ENCODE measurements around the gene ANKRD40CL.
"Not testable (repeated sequence)": the region's sequence is repeated elsewhere in the genome, so short reads cannot be mapped to it uniquely, and the experiment has no call there.

Gene ANKRD40CL

DNA sequence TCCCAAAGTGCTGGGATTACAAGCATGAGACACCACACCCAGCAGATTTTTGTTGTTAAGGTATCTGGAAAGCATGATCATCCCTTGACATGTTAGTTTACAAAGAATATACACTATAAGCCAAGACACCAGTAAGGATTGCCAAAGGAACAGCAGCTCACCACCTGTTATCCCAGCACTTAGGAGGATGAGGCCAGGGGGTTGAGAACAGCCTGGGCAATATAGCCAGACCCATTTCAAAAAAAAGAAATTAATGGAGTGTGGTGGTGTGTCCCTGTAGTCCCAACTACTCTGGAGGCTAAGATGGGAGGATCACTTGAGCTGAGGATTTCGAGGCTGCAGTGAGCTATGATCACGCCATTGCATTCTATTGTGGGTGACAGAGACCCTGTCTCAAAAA, 5.1 kb downstream of the ANKRD40CL start:
- no peak for DNase-seq (ENCODE audit: low spot score)

DNA sequence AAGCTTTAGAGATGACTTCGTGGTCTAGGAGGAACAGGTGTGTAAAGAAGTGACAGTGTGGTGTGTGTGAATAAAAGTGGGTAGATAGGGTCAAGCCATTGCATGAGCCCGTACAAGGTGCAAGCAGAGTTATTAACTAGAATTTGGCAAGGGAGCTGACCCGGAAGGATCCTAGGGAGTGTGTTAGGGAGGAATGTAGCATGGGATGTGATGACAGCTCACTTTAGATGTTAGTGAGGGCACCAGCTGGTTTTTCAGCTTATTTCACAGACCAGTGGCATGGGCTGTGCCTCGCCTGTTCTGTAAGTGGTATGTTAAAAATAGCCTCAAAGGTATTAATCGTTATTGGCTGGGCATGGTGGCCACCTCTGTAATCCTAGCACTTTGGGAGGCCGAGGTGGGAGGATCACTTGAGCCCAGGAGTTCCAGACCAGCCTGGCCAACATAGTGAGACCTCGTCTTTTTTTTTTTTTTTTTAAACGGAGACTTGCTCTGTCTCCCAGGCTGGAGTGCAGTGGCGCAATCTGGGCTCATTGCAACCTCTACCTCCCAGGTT, 8.3 kb downstream of the ANKRD40CL start:
- DNase-seq (ENCODE audit: low spot score): no peak

DNA sequence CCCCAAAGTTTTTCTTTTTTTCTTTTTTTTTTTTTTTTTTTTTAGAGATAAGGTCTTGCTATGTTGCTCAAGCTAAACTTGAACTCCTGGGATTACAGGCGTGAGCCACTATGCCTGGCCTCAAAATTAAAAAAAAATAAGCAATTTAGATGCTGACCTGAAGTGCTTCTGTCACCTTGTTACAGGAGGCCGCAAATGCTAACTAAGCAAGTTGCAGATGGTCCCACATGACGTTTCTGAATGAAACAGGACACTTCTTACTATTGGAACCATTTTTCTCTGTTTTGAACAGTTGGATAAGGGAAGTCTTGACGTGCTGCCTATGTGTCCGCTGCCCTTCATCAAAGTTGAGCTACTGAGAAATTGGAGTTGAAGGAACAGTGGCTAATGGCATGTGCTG, 8.8 kb downstream of the ANKRD40CL start:
- DNase-seq (ENCODE audit: low spot score): no peak

DNA sequence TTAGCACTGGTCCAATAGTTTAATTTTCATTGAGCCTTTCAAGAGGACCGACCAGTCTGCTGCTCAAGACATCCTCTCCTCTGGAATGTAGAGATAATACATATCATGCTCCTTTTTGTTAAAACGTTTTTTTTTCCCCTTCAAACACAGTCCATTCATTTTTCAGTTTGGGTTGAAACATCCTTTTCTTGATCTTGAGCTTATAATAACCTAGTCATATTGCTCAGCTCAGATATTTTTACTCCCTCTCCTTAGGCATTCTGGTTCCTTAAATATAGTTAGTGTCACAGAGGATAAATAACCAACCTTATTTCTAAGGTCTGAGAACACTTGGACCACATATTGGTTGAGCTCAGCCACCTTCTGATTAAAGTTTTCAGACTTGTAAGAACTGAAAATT, 12.8 kb downstream of the ANKRD40CL start:
- no peak for DNase-seq (ENCODE audit: low spot score)

DNA sequence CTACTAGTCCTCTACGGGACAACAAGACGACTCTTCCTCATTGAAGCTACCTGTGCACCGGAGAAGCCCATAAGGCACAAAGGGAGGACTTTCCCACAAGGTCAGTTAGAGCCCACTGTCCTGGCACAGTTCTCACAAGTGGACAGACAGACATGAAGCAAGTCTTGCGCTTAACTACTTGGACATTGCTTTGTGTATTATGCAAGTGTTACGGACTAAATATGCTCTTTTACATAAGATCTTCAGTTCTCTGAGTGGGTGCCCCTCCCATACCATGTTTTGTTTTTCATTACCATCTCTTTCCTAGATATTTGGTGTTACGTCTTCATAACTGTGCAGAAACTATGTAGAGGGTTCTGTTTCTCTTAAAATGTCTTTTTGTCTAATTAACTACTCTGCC, 18.1 kb downstream of the ANKRD40CL start:
- DNase-seq (ENCODE audit: low spot score): no peak

DNA sequence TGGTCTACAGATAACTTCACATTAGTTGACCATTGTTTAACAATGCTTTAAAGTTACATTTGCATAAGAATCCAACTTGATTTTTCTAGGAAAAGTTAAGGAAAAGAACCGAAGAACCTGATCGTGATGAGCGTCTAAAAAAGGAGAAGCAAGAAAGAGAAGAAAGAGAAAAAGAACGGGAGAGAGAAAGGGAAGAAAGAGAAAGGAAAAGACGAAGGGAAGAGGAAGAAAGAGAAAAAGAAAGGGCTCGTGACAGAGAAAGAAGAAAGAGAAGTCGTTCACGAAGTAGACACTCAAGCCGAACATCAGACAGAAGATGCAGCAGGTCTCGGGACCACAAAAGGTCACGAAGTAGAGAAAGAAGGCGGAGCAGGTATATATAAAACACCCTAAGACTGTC, 21.7 kb downstream of the ANKRD40CL start:
- DNase-seq (ENCODE audit: low spot score): no peak

DNA sequence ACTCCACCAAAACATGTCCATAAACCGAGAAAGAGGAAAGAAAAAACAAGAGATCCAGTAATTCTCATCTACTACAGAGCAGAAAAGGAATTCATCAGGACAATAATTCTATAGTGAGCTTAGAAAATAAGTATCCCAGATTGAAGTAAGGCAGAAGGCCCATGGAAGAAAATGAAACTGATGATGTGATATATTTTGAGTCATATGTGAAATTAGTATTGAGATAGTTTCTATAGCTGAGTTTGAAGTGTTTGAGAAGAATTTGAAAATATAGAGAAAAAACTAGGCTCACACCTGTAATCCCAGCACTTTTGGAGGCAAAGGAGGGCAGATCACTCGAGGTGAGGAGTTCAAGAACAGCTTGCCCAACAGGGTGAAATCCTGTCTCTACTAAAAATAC, 28.2 kb downstream of the ANKRD40CL start:
- DNase-seq (ENCODE audit: low spot score): no peak

DNA sequence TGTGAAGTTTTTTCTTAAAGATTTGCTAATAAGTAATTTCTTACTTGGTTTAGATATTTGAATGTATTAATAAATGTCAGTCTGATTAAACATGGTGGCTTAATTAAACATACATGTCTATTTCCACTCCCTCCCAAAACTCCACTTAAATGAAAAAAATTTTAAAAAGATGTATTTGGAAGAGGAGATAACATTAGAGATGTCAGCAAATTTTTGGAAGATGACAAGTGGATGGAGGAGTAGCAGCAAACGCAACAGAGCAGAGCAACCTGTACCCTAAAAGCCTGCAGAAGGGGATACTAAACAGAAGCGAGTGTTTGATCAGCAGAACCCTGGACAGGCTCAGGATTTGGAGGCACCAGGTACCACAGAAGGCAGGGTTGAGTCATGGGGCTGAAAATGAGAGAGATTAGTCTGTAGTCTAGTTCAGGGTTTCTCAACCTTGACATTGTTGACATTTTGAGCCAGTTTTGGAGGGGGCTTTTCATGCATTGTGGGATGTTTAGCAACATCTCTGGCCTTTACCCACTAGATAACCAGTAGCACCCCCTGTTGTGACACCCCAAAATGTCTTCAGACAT, 30.1 kb downstream of the ANKRD40CL start:
- DNase-seq (ENCODE audit: low spot score): no peak

DNA sequence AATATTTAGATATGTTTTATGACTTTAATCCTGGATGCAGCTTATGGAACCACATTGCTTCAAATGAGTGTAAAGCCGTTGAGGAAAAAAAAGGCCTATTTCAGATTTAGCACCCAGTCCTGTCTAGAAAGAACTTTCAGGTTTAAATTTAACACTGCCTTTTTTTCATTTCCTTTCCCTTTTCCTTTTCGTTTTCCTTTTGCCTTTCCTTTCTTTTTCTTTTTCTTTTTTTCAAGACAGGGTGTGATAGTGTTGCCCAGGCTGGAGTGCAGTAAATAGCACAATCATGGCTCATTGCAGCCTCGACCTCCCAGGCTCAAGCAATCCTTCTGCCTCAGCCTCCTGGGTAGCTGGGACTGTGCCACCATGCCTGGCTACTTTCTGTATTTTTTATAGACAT, 32.0 kb downstream of the ANKRD40CL start:
- no peak for DNase-seq (ENCODE audit: low spot score)

DNA sequence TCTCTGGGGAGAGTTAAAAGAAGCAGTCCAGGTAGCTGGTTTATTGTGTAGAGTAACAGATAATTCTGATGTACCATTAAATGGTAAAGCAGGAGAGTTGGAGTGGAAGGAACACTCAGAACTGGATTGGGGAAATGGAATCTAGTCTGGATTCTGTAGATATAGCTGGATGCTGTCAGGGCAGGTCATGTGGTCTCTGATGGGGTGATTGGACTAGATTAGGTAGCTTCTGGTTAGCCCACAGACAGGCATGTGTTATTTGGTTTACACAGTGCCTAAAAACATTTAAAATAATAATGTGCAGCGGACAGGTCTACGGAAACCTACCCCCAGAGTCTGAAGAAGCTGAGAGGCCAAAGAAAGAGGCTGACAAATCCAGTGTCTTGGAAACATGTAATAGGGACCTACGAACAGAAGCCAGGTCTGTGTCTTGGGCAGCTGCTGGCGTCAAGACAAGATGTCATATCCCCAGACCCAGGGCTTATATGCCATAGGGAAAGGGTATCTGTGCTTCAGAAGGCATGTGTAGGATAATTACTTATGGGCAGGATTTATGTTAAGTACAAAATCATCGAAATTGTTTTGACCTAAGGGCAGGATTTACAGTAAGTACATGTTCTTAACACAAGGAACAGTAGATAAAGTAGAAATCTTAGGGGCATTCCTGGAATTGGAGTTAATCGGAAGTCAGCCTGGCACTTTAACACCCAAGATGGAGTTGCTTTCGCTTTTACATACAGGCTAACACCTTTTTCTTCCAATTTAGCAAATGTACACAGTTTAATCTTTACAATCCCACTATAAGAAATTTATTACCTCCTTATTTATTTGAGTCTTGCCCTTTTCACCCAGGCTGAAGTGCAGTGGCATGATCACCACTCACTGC, 35.5 kb downstream of the ANKRD40CL start:
- no peak for DNase-seq (ENCODE audit: low spot score)

DNA sequence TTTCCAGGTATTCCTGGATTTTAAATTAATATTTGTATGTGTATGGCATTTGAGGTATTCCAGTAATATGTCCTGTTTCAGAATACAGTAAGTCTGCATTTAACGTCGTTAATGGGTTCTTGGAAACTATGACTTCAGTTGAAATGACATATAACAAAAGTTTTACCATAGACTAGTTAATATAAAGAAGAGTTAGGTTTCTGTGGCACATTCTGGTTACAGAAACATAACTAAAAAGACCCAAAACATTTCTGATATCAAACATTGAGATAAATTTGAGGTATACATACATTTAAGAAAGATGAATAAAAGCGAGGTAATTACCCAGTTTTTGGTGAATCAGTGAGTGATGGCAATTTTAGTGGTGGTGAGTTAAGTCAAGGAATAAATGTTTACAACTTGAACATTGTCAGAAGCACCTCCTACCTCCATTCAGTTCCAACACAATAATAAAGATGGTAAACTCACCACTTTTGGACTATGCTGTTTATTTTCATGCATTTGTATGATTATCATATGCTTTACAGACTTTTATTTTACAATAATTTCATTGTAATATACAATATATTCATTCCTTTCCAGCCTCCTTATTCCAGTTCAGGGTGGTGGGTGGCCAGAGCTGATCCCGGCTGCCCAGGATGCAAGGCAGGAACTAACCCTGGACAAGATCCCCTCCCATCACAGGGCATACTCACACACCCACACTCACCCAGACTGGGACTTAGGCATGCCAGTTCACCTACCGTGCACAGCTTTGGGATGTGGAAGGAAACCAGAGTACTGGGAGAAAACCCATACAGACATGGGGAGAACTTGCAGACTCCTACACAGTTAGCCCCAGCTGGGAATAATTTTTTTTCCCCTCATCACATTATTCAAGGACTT, 38.2 kb downstream of the ANKRD40CL start:
- DNase-seq (ENCODE audit: low spot score): no peak

DNA sequence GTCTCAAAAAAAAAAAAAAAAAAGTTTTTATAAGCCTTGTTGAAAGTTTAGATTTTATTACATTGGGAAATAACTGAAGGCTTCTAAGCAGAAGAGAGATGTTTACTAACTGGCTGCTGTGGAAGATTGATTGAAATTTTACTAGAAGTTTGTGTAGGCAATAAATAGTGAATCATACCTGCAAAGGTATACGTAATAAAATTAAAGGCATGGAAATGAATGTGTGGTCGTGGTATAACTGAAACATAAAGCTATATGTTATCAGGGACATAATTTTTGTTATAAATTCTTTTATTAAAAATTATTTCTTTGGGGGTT, 39.2 kb downstream of the ANKRD40CL start:
- no peak for DNase-seq (ENCODE audit: low spot score)

DNA sequence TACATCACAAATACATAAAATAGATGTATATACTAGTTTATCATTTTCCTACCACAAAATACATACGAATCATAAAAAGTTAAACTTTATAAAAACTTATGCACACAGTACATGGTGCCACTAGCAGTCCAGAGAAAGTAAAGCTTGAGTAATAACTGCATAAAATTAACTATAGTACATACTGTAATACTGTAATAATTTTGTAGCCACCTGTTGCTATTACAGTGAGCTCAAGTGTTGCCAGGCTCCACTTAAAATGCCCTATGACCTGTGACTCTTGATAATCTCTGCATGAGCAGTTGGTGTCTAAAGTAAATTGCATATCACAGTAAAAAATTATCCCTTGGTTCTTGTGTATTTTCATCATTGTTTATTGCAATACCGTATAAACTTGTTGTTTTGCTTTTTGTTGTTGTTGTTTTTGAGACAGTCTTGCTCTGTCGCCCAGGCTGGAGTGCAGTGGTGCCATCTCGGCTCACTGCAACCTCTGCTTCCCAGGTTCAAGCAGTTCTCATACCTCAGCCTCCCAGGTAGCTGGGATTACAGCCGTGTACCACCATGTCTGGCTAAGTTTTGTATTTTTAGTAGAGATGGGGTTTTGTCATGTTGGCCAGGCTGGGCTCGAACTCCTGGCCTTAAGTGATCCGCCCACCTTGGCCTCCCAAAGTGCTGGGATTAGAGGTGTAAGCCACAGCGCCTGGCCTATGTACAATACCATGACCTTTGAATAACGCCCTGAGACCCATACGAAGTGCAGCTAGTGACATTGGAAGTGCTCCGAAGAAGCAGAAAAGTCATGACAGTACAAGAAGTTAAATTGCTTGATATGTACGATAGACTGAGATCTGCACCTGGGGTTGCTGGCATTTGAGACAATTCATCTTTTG, 41.3 kb downstream of the ANKRD40CL start:
- DNase-seq (ENCODE audit: low spot score): no peak

DNA sequence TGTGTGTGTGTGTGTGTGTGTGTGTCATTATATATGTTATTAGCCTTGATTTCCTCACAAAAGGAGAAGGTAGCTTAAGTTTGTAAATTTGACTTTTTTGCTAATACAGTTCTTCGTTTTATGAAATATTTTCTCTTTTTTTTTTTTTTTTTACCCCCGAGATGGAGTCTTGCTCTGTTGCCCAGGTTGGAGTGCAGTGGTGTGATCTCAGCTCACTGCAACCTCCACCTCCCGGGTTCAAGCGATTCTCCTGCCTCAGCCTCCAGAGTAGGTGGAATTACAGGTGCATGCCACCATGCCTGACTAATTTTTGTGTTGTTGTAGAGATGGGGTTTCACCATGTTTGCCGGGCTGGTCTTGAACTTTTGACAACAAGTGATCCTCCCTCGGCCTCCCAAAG, 42.7 kb downstream of the ANKRD40CL start:
- DNase-seq (ENCODE audit: low spot score): not testable (repeated sequence)

DNA sequence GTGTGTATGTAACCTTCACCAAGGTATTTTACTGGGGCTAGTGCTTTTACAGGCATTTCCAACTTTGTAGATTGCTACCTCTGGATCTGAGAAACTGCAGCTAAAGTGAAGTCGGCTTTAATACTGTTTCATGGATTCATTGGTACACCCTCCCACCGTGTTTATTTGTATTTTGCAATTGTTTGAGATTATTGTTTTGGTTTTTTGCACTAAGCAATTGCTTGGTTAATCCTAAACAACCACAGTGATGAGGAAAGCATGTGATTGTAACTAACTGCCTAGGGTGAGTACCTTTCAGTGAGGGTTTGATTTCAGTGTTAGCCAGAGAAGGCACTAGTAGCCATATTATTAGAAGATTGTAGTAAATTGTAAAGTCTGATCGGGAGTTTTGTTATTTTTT, 44.6 kb downstream of the ANKRD40CL start:
- no peak for DNase-seq (ENCODE audit: low spot score)

DNA sequence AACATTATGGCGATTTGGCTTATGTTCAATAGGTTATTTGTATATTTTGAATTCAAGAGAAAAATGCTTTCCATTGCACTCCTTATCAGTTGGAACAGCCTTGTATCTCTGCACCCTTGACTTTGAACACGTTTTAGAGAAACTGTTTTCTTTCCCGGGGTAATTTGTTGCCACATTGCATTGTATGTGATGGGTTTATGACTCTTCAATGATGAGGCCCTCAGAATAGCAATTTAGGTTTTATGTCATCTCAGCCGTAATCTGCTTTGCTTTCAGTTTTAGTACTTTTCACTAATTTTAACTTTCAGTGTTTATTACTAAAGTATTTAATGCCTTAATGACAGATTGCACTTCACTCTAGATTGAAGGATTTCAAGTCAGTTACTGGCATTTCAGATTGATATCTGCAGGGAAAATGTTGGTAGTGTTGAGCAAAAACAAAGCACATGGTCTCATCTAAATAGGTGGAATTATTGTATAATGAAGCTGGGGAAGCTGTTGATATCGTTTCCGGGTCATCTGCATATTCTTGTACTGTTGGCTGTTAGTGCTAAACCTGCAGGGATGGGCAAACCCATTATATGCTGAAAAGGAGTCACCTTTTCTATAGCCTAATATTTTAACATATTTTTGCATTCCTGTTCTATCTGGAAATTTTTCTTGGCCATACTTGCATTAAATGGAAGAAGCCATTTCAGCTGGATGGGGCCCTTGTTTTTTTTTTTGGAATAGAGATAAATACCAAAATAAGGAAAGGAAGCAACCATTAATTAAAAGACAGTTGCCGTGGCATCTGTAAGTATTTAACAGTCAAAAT, 45.9 kb downstream of the ANKRD40CL start:
- DNase-seq (ENCODE audit: low spot score): no peak

DNA sequence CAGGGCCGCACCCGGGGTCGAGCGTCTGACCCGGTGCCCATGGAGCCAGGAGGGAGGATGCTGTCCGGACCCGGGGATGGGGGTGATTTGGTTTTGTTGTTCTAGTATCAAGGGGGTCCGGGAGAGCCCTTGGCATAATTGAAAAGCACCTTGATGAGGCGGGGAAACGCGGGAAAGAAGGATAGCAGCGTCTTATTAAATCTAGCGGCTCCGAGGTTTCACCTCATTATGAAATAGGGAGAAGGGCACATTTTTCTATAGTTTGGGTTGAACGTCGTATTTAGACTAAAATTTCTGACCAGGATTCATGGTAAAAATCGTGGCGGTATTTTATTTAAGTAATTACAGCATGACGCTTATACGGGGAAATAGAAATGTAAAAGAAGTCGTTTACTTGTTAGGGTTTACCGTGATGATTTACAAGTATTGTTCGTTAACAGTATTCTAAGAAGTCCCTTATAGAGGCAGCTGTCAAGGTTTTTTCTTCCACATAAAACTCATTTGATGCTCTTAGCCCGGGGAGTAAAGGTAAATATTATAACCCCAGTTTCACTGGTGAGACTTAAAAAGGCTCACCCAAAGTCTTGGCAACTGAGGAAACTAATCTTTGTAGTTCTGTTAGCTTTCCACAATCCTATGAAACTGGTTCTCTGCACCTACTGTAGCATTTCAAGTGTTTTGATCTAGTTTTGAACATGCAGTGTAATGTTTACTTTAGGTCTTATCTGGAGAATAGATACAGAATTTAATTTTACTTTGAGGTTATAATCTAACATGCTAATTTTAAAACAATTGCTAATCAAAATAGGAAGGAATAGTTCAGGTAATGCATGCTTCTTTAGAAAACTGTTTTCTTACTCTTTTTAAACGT, 47.2 kb downstream of the ANKRD40CL start:
- no peak for DNase-seq (ENCODE audit: low spot score)

DNA sequence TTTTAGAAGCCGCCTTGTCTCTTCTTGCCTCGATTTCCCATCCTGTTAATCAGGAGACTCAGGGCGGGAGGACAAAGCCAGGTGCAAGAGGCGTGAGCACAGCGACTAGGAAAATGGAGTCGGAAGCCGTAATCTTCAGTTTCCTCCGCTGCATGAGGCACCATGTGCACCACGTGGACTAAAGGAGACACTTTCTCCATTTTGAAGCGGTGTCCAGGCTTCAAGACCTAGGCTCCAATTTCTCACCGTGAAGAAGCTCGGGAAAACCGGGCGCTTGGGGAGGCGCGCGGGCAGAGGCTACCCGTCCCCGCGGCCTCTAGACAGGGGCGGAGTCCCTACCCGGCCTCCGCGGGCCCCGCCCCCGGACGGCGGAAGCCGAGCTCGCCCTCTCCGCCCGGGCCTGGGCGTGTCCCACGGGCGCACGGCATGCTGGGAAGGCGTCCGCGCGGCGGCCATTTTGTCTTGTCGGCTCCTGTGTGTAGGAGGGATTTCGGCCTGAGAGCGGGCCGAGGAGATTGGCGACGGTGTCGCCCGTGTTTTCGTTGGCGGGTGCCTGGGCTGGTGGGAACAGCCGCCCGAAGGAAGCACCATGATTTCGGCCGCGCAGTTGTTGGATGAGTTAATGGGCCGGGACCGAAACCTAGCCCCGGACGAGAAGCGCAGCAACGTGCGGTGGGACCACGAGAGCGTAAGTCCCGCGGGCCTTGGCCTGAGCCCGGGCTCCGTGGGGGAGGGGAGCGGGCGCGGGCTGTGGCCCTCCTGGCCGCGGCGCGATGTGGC, 48.0 kb downstream of the ANKRD40CL start, which contains the start of gene LUC7L3:
Gene LUC7L3, plus strand, starts transcription at position 460 of the 780 bp plus-strand sequence. Its CDS starts 130 bp downstream, at position 590.
- peak; percentile 91 for DNase-seq (ENCODE audit: low spot score)

DNA sequence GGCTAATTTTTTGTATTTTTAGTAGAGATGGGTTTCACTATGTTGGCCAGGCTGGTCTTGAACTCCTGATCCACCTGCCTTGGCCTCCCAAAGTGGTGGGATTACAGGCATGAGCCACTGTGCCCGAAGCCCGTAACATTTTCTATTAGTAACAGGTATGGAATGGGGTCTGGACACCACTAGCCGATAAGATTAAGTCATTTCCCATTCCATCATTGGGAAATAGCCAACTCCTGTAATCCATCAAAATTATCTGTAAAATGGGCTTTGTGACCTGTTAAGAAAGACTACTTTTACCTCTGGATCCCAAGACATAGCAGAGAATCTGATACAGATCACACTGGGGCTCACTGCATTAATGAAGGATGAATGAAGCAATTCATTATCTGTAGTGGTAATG, 51.8 kb downstream of the ANKRD40CL start:
- no peak for DNase-seq (ENCODE audit: low spot score)
